H1 (cell line): ENCODE measurements around the gene SCYL1. TPM values are rescaled to one million over a fixed set of nuclear protein-coding genes. Genes with fewer than 3 reads are reported as not detected.

Experiments used
- CTCF ChIA-PET: fragments of 300-600 bp; sonication (Branson Sonifier 250); formaldehyde crosslinking; loops from one replicate; lab custom pipeline; 2021; ENCODE audit not compliant: partially characterized antibody; lab: Charles Lee
- POLR2A ChIA-PET: fragments of 300-600 bp; sonication (Branson Sonifier 250); formaldehyde crosslinking; loops from one replicate; lab custom pipeline; 2021; ENCODE audit warnings: inconsistent platforms; ENCODE audit not compliant: partially characterized antibody; lab: Charles Lee
- DNase-seq, 2 experiments: peaks; one replicate each; pipeline versions ENCODE4 v3.0.0 to v3.0.0-alpha.2; 2010 to 2022; ENCODE audit warnings: low spot score in 2 of 2, low read depth in 1 of 2, mixed read lengths in 1 of 2
- FAIRE-seq: peaks from 2 replicates; lab custom pipeline; 2011; peaks lifted over from hg19 to GRCh38; lab: Jason Lieb, UNC
- H2AFZ ChIP-seq: 2 replicates; pipeline ENCODE4 v1.8.1; 2012; ENCODE audit warnings: low read length, inconsistent platforms
- H2AK5ac ChIP-seq: 2 replicates; pipeline ENCODE4 v1.6.1; 2013; ENCODE audit warnings: low read depth, low read length
- H2BK120ac ChIP-seq: replicated peaks from 2 replicates; pipeline ENCODE3; 2013; ENCODE audit warnings: low read depth, low read length, inconsistent platforms
- H2BK12ac ChIP-seq: 2 replicates; pipeline ENCODE4 v1.6.1; 2013; ENCODE audit warnings: low read depth, low read length
- H2BK15ac ChIP-seq: 2 replicates; pipeline ENCODE4 v1.6.1; 2013; ENCODE audit warnings: low read length
- H2BK20ac ChIP-seq: 2 replicates; pipeline ENCODE4 v1.6.1; 2013; ENCODE audit warnings: low read length
- H2BK5ac ChIP-seq: 2 replicates; pipeline ENCODE4 v1.6.1; 2013; ENCODE audit warnings: low read depth, low read length
- H3K14ac ChIP-seq: 2 replicates; pipeline ENCODE4 v1.6.1; 2013; ENCODE audit warnings: inconsistent platforms; ENCODE audit not compliant: insufficient read length
- H3K18ac ChIP-seq: 2 replicates; pipeline ENCODE4 v1.6.1; 2013; ENCODE audit warnings: low read length; ENCODE audit errors: extremely low read depth
- H3K23ac ChIP-seq: 2 replicates; pipeline ENCODE4 v1.6.1; 2013; ENCODE audit warnings: inconsistent platforms; ENCODE audit not compliant: insufficient read length
- H3K23me2 ChIP-seq: 2 replicates; pipeline ENCODE4 v1.6.1; 2013; ENCODE audit warnings: low read depth, low read length
- H3K27ac ChIP-seq: 2 replicates; pipeline ENCODE4 v1.6.1; 2011; ENCODE audit warnings: low read depth, low read length, inconsistent platforms
- H3K27me3 ChIP-seq, 4 experiments: replicated peaks in 1 of 4; 1 replicate in 1 of 4; 2 replicates in 3 of 4; pipeline versions ENCODE4 v1.6.1 to v1.8.1; 2011 to 2013; ENCODE audit warnings: low read length in 3 of 4, mild to moderate bottlenecking in 3 of 4, inconsistent platforms in 2 of 4, mixed read lengths in 2 of 4, moderate library complexity in 1 of 4; ENCODE audit not compliant: control insufficient read depth in 3 of 4, insufficient read depth in 3 of 4; ENCODE audit errors: extremely low read depth in 1 of 4
- H3K36me3 ChIP-seq, 4 experiments: 2 replicates each; pipeline versions ENCODE4 v1.6.1 to v1.8.1; 2011 to 2013; ENCODE audit warnings: mild to moderate bottlenecking in 4 of 4, low read length in 3 of 4, moderate library complexity in 2 of 4, control low read depth in 1 of 4, inconsistent platforms in 1 of 4; ENCODE audit not compliant: insufficient read depth in 4 of 4, control insufficient read depth in 2 of 4
- H3K4ac ChIP-seq: replicated peaks from 2 replicates; pipeline ENCODE3; 2013; ENCODE audit warnings: low read length, low read depth, mixed read lengths, inconsistent platforms; ENCODE audit not compliant: insufficient read length
- H3K4me1 ChIP-seq, 4 experiments: replicated peaks in 1 of 4; 1 replicate in 1 of 4; 2 replicates in 3 of 4; pipeline versions ENCODE4 v1.6.1 to v1.8.1; 2011 to 2013; ENCODE audit warnings: low read length in 3 of 4, inconsistent platforms in 2 of 4, mixed read lengths in 1 of 4; ENCODE audit not compliant: insufficient read depth in 4 of 4, control insufficient read depth in 3 of 4
- H3K4me2 ChIP-seq, 2 experiments: 2 replicates each; pipeline versions ENCODE4 v1.6.1 to v1.8.1; 2011 to 2013; ENCODE audit warnings: low read depth in 2 of 2, low read length in 2 of 2, control low read depth in 1 of 2, inconsistent platforms in 1 of 2, mild to moderate bottlenecking in 1 of 2; ENCODE audit not compliant: insufficient read depth in 1 of 2
- H3K4me3 ChIP-seq, 4 experiments: fragments of 200-600, 300-600 bp in 1 of 4; sonication (generic), shearing (Covaris generic), sonication (Bioruptor Twin) in 1 of 4; 2 replicates each; pipeline versions ENCODE4 v1.5.1 to v1.8.1; 2011 to 2016; ENCODE audit warnings: low read length in 4 of 4, low read depth in 3 of 4, control low read depth in 2 of 4, inconsistent platforms in 2 of 4, mild to moderate bottlenecking in 2 of 4, mixed read lengths in 1 of 4, moderate library complexity in 1 of 4; ENCODE audit not compliant: insufficient read depth in 2 of 4; ENCODE audit errors: extremely low read depth in 1 of 4
- H3K56ac ChIP-seq: replicated peaks from 2 replicates; pipeline ENCODE3; 2013; ENCODE audit warnings: low read depth, mild to moderate bottlenecking, mixed read lengths, low read length, inconsistent platforms; ENCODE audit not compliant: insufficient read length
- H3K79me1 ChIP-seq: 2 replicates; pipeline ENCODE4 v1.6.1; 2013; ENCODE audit warnings: low read depth, low read length, control low read depth
- H3K79me2 ChIP-seq, 2 experiments: 2 replicates each; pipeline versions ENCODE4 v1.6.1 to v1.8.1; 2012 to 2013; ENCODE audit warnings: low read length in 2 of 2, mild to moderate bottlenecking in 2 of 2, inconsistent platforms in 1 of 2; ENCODE audit not compliant: insufficient read depth in 2 of 2, control insufficient read depth in 1 of 2
- H3K9ac ChIP-seq, 4 experiments: replicated peaks in 1 of 4; 1 replicate in 1 of 4; 2 replicates in 3 of 4; pipeline versions ENCODE4 v1.6.1 to v1.8.1; 2011 to 2013; ENCODE audit warnings: low read depth in 3 of 4, low read length in 3 of 4, control low read depth in 2 of 4, mild to moderate bottlenecking in 2 of 4, moderate library complexity in 2 of 4, inconsistent platforms in 1 of 4; ENCODE audit errors: extremely low read depth in 1 of 4
- H3K9me3 ChIP-seq, 2 experiments: 2 replicates each; pipeline versions ENCODE4 v1.6.1 to v1.8.1; 2012 to 2013; ENCODE audit warnings: mild to moderate bottlenecking in 2 of 2, moderate library complexity in 2 of 2, control low read depth in 1 of 2, inconsistent platforms in 1 of 2, low read depth in 1 of 2, low read length in 1 of 2, mixed read lengths in 1 of 2; ENCODE audit not compliant: insufficient read depth in 2 of 2
- H4K20me1 ChIP-seq, 2 experiments: replicated peaks in 1 of 2; 2 replicates each; pipeline versions ENCODE3 to v1.8.1; 2011 to 2013; ENCODE audit warnings: inconsistent platforms in 2 of 2, low read length in 2 of 2, mild to moderate bottlenecking in 1 of 2; ENCODE audit not compliant: insufficient read depth in 2 of 2, control insufficient read depth in 1 of 2
- H4K5ac ChIP-seq: 2 replicates; pipeline ENCODE4 v1.6.1; 2013; ENCODE audit warnings: low read length, low read depth, mixed read lengths, inconsistent platforms; ENCODE audit not compliant: insufficient read length
- H4K8ac ChIP-seq: 2 replicates; pipeline ENCODE4 v1.8.0; 2013; ENCODE audit warnings: mild to moderate bottlenecking, moderate library complexity, low read length, inconsistent platforms; ENCODE audit not compliant: insufficient read depth; ENCODE audit errors: extremely low read depth
- H4K91ac ChIP-seq: replicated peaks from 2 replicates; pipeline ENCODE3; 2013; ENCODE audit warnings: low read length, mixed read lengths, inconsistent platforms; ENCODE audit not compliant: insufficient read length
- BACH1 ChIP-seq: IDR thresholded peaks from 2 replicates; pipeline ENCODE4 v1.6.1; 2012; ENCODE audit warnings: low read length, improper control_type of control experiment
- CHD1 ChIP-seq: IDR thresholded peaks from 2 replicates; pipeline ENCODE4 v1.6.1; 2012; ENCODE audit warnings: low read depth, low read length, improper control_type of control experiment
- CREB1 ChIP-seq: IDR thresholded peaks from 2 replicates; pipeline ENCODE4 v1.6.1; 2012; ENCODE audit warnings: inconsistent platforms
- FOSL1 ChIP-seq: IDR thresholded peaks from 2 replicates; pipeline ENCODE4 v1.6.1; 2011; ENCODE audit warnings: mild to moderate bottlenecking, low read depth, low read length, moderate library complexity; ENCODE audit not compliant: insufficient read depth
- JUND ChIP-seq: IDR thresholded peaks from 2 replicates; pipeline ENCODE4 v1.6.1; 2011; ENCODE audit warnings: mild to moderate bottlenecking, improper control_type of control experiment, low read length
- POLR2A ChIP-seq, 2 experiments: IDR thresholded peaks; 1 replicate in 1 of 2; 2 replicates in 1 of 2; pipeline ENCODE4 v1.6.1; 2011; ENCODE audit warnings: low read depth in 2 of 2, low read length in 2 of 2, mild to moderate bottlenecking in 2 of 2; ENCODE audit errors: control extremely low read depth in 1 of 2
- SIN3A ChIP-seq, 2 experiments: IDR thresholded peaks in 1 of 2; conservative IDR thresholded peaks in 1 of 2; 2 replicates each; pipeline ENCODE4 v1.6.1; 2011 to 2012; ENCODE audit warnings: low read length in 2 of 2, improper control_type of control experiment in 1 of 2, low read depth in 1 of 2, mild to moderate bottlenecking in 1 of 2
- TBP ChIP-seq: IDR thresholded peaks from 2 replicates; pipeline ENCODE4 v1.6.1; 2011; ENCODE audit warnings: low read depth, low read length, improper control_type of control experiment
- WGBS, 2 experiments: shearing (Covaris generic) in 1 of 2; methylation state at CpG; one replicate each; pipeline versions ENCODE4 v1.1.6 to v1.1.7; 2013 to 2015; ENCODE audit warnings: low lambda C conversion rate in 2 of 2, mixed read lengths in 2 of 2, inconsistent platforms in 1 of 2, low coverage in 1 of 2, missing lambda C conversion rate in 1 of 2; ENCODE audit not compliant: insufficient replicate concordance in 2 of 2, insufficient coverage in 1 of 2, insufficient read length in 1 of 2; ENCODE audit errors: extremely low coverage in 1 of 2, missing lambda C conversion rate in 1 of 2; 5-methylcytosine and 5-hydroxymethylcytosine counted together
- polyA plus RNA-seq, 7 experiments: library from polyadenylated mRNA; depleted of rRNA in 3 of 7; stranded (reverse) in 5 of 7; unstranded in 2 of 7; fragments of >200 nt in 5 of 7; fragments of 200-250 nt in 2 of 7; gene quantifications; 1 replicate in 5 of 7; 2 replicates in 1 of 7; 4 replicates in 1 of 7; pipeline versions ENCODE4 v1.2.1 to v1.2.3, GENCODE V29; 2011 to 2013; ENCODE audit warnings: missing spikeins in 2 of 7, mixed read lengths in 2 of 7
- total RNA-seq: library from RNA; stranded (reverse); fragmentation: NEBNext Ultra II Directional; extraction: Animal tissue kit (Norgen Biotek cat#: 25700); gene quantifications from 2 replicates; pipeline ENCODE4 v1.2.1, GENCODE V29; 2021
- TF ChIP-seq, protein P1 (sequence below): IDR thresholded peaks from 2 replicates; pipeline ENCODE4 v1.6.1; 2012; ENCODE audit warnings: low read length, inconsistent platforms

SCYL1 gene
- total and polyA plus RNA-seq, 2 of the 8 experiments (the other 6 are each of a cell fraction or from before 2014, with no cell fraction given), result 59.8 to 77.7 TPM

- Histone ChIP-seq H3K18ac (no peak overlapping the region), H3K9me3 (no peaks in the 10 kb centered on the region), H2BK120ac (no peak overlapping the region), H3K4me2 (peak overlapping the region; percentile 75 to 90), H4K5ac (no peak overlapping the region), H3K79me1 (no peaks in the 10 kb centered on the region), H3K4ac (no peak overlapping the region), H3K27ac (no peak overlapping the region), H3K56ac (no peak overlapping the region), H2BK12ac (no peak overlapping the region), H4K91ac (no peak overlapping the region), H3K36me3 (peaks cover 39 to 69% (median 52%) of the 10 kb centered on the region in 4 experiments), H2AFZ (no peak overlapping the region), H2BK5ac (no peak overlapping the region), H3K23ac (no peak overlapping the region), H3K23me2 (peaks cover 7% of the 10 kb centered on the region), H2BK15ac (no peak overlapping the region), H3K14ac (no peak overlapping the region), H4K8ac (no peak overlapping the region), H4K20me1 (peaks cover 45 to 52% of the 10 kb centered on the region in 2 experiments), H3K4me3 (peak overlapping the region; percentile 93 to 100 (median 98)), H2AK5ac (no peak overlapping the region), H3K4me1 (peaks cover 0 to 7% (median 3%) of the 10 kb centered on the region in 4 experiments; a peak in 4 of 7 replicates), H3K27me3 (no peaks in the 10 kb centered on the region), H2BK20ac (no peak overlapping the region), H3K9ac (peak overlapping the region in 2 of 4 experiments; percentile 10 to 81; a peak in 4 of 7 replicates), H3K79me2 (peaks cover 53 to 79% of the 10 kb centered on the region in 2 experiments)
- TF ChIP-seq TBP (no peak), CHD1 (peak; percentile 82; the same call in 1 of the 2 replicates), POLR2A (IDR thresholded peaks at IDR 0.05; ENCODE audit: control extremely low read depth in 1 of 2, low read depth in 2 of 2, low read length in 2 of 2) (peak in 1 of 2 experiments; percentile 60; a peak in 2 of 3 replicates), FOSL1 (no peak), BACH1 (no peak), SIN3A (conservative IDR thresholded peaks at IDR 0.05 in 1 of 2, IDR thresholded peaks at IDR 0.05 in 1 of 2; ENCODE audit: low read depth in 1 of 2, low read length in 2 of 2) (0 out of 4 replicates have a peak, but pooled peaks of 1 of the 2 experiments have one; percentile 14), CREB1 (no peak), JUND (no peak)
- TF ChIP-seq, protein P1, sequence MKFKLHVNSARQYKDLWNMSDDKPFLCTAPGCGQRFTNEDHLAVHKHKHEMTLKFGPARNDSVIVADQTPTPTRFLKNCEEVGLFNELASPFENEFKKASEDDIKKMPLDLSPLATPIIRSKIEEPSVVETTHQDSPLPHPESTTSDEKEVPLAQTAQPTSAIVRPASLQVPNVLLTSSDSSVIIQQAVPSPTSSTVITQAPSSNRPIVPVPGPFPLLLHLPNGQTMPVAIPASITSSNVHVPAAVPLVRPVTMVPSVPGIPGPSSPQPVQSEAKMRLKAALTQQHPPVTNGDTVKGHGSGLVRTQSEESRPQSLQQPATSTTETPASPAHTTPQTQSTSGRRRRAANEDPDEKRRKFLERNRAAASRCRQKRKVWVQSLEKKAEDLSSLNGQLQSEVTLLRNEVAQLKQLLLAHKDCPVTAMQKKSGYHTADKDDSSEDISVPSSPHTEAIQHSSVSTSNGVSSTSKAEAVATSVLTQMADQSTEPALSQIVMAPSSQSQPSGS, result no peak
- POLR2A ChIA-PET, result interaction anchor here (0.6 to 29.8 kb wide), 29 partner anchors 5 to 367 kb away, joined by 3 to 1569 read pairs (median 7); partner anchors contain the start of genes CDC42EP2, FRMD8, MALAT1 and NEAT1
- no peak for FAIRE-seq
- 79% methylated on average over 3 of the region's 3 CpGs; no CpG with 5 or more reads in 1 of the 2 experiments for WGBS, 2 experiments
- CTCF ChIA-PET, result interaction anchor here (1.0 to 29.0 kb wide), 5 partner anchors 9 to 88 kb away, joined by 3 to 809 read pairs (median 115); partner anchors contain the start of gene MALAT1
- no peak for DNase-seq
Measured at GRCh38 chr11:65503368-65503948, 21.4 kb upstream of the SCYL1 start.
